Gastroesophageal sphincter (tissue), 4 donors: ENCODE data around the gene RGSL1. TPM values are rescaled to one million over a fixed set of nuclear protein-coding genes. Genes with fewer than 3 reads are reported as not detected.

Experiments used
- ATAC-seq: fragments of 150-250 bp; one replicate; pipeline ENCODE4 v1.9.1; 2016; ENCODE audit warnings: mild to moderate bottlenecking, moderate library complexity
- H3K27ac ChIP-seq, 4 donors: fragments of 200-600 bp; sonication (generic) in 3 of 4; 1 replicate in 3 of 4; 2 replicates in 1 of 4; pipeline ENCODE4 v1.5.1; 2016 to 2019
- H3K27me3 ChIP-seq: fragments of 200-600 bp; sonication (generic); one replicate; pipeline ENCODE4 v1.5.1; 2019
- H3K36me3 ChIP-seq, 2 donors: fragments of 200-600 bp; sonication (generic); one replicate each; pipeline ENCODE4 v1.5.1; 2019; ENCODE audit warnings: control low read depth in 1 of 2
- H3K4me1 ChIP-seq, 3 donors: fragments of 200-600 bp; sonication (generic); 1 replicate in 2 of 3; 2 replicates in 1 of 3; pipeline ENCODE4 v1.5.1; 2016 to 2019; ENCODE audit warnings: control low read depth in 2 of 3
- H3K4me3 ChIP-seq, 2 donors: fragments of 200-600 bp; sonication (generic); one replicate each; pipeline ENCODE4 v1.5.1; 2019; ENCODE audit warnings: mild to moderate bottlenecking in 1 of 2, moderate library complexity in 1 of 2
- H3K9me3 ChIP-seq, 3 donors: fragments of 200-600 bp; sonication (generic); one replicate each; pipeline ENCODE4 v1.5.1; 2017 to 2019; ENCODE audit warnings: control low read depth in 2 of 3
- CTCF ChIP-seq, 4 experiments: fragments of 200-600 bp in 2 of 4; fragments of 450-650 bp in 2 of 4; sonication (generic) in 1 of 4; IDR thresholded peaks; one replicate each; pipeline ENCODE4 v1.5.1; 2017 to 2019; ENCODE audit warnings: antibody characterized with exemption in 4 of 4, mild to moderate bottlenecking in 2 of 4, moderate library complexity in 2 of 4
- EP300 ChIP-seq: sonication (generic); formaldehyde crosslinking; IDR thresholded peaks from one replicate; pipeline ENCODE4 v1.6.1; 2017; ENCODE audit warnings: antibody characterized with exemption, mild to moderate bottlenecking
- POLR2A ChIP-seq, 2 donors: fragments of 450-650 bp; IDR thresholded peaks; one replicate each; pipeline ENCODE4 v1.6.1; 2017; ENCODE audit warnings: antibody characterized with exemption in 2 of 2, mild to moderate bottlenecking in 2 of 2, moderate library complexity in 1 of 2
- POLR2AphosphoS5 ChIP-seq: sonication (generic); formaldehyde crosslinking; IDR thresholded peaks from one replicate; pipeline ENCODE4 v1.6.1; 2017; ENCODE audit warnings: antibody characterized with exemption
- WGBS, 2 donors: methylation state at CpG; one replicate each; pipeline ENCODE4 v1.1.5; 2018; ENCODE audit warnings: low coverage in 1 of 2; 5-methylcytosine and 5-hydroxymethylcytosine counted together
- total RNA-seq, 4 donors: library from RNA; depleted of rRNA; stranded (reverse); fragments of >200 nt; gene quantifications; one replicate each; pipeline ENCODE4 v1.1.0, GENCODE V29; 2016

Gene RGSL1
- total RNA-seq, 4 donors from 2014 or later = 0.04 TPM; not detected in 3

GRCh38 chr1:182413969-182414368, 36.0 kb upstream of the RGSL1 start:
- no peak for ATAC-seq
- Histone ChIP-seq H3K36me3 (no peaks in the 10 kb centered on the region), H3K4me3 (no peak overlapping the region), H3K9me3 (no peaks in the 10 kb centered on the region), H3K27me3 (peaks cover 13% of the 10 kb centered on the region), H3K4me1 (peaks cover 0 to 22% (median 0%) of the 10 kb centered on the region in 3 donors), H3K27ac (no peak overlapping the region)
- 86 to 89% methylated on average over 3 to 6 of the region's 6 CpGs for WGBS, 2 donors
- TF ChIP-seq POLR2AphosphoS5 (no peak), EP300 (no peak), POLR2A (IDR thresholded peaks at IDR 0.05) (no peak), CTCF (IDR thresholded peaks at IDR 0.05) (no peak)

- no CpG with 5 or more reads among the region's 1 CpG for WGBS, 2 donors
- no peak overlapping the region for H3K4me3 ChIP-seq
- peaks cover 13% of the 10 kb centered on the region for H3K27me3 ChIP-seq
- H3K36me3 ChIP-seq = no peaks in the 10 kb centered on the region
- peaks cover 0 to 11% (median 0%) of the 10 kb centered on the region in 3 donors for H3K4me1 ChIP-seq
- H3K9me3 ChIP-seq = no peaks in the 10 kb centered on the region
- TF ChIP-seq CTCF (IDR thresholded peaks at IDR 0.05) = no peak
- no peak for TF ChIP-seq POLR2A (IDR thresholded peaks at IDR 0.05)
- no peak for TF ChIP-seq POLR2AphosphoS5
- no peak for TF ChIP-seq EP300
- ATAC-seq = no peak
- no peak overlapping the region for H3K27ac ChIP-seq
Observed at GRCh38 chr1:182415789-182416188, 34.2 kb upstream of the RGSL1 start.

GRCh38 chr1:182426442-182427430, 23.2 kb upstream of the RGSL1 start:
- Histone ChIP-seq H3K27me3 (peaks cover 4% of the 10 kb centered on the region), H3K9me3 (no peaks in the 10 kb centered on the region), H3K4me3 (no peak overlapping the region), H3K4me1 (no peaks in the 10 kb centered on the region), H3K36me3 (no peaks in the 10 kb centered on the region), H3K27ac (no peak overlapping the region)
- WGBS, 2 donors = 74 to 93% methylated on average over 6 to 7 of the region's 7 CpGs
- TF ChIP-seq POLR2AphosphoS5 (no peak), CTCF (IDR thresholded peaks at IDR 0.05) (no peak)
- ATAC-seq = no peak

GRCh38 chr1:182428043-182428442, 21.9 kb upstream of the RGSL1 start:
- Histone ChIP-seq H3K9me3 (no peaks in the 10 kb centered on the region), H3K4me1 (no peaks in the 10 kb centered on the region), H3K36me3 (no peaks in the 10 kb centered on the region), H3K4me3 (no peak overlapping the region), H3K27ac (no peak overlapping the region), H3K27me3 (peaks cover 10% of the 10 kb centered on the region)
- 56 to 67% methylated on average over 1 to 2 of the region's 2 CpGs for WGBS, 2 donors
- no peak for ATAC-seq
- TF ChIP-seq POLR2A (IDR thresholded peaks at IDR 0.05) (no peak), EP300 (no peak), POLR2AphosphoS5 (no peak), CTCF (IDR thresholded peaks at IDR 0.05) (no peak)
